AG04449 (cell line): ENCODE measurements around the gene MYD88.

Source experiments
- CTCF ChIA-PET: fragments of 350-600 bp; formaldehyde crosslinking; extraction: SDS; loops from one replicate; lab custom pipeline; 2021; ENCODE audit warnings: antibody characterized with exemption; lab: Yijun Ruan, JAX
- POLR2A ChIA-PET: fragments of 400-600, 350-600 bp; formaldehyde crosslinking; extraction: SDS; loops from one replicate; lab custom pipeline; 2020; ENCODE audit warnings: antibody characterized with exemption, inconsistent platforms; lab: Yijun Ruan, JAX
- DNase-seq: peaks from one replicate; pipeline ENCODE4 v3.0.0-alpha.2; 2010; ENCODE audit warnings: low read depth, low spot score
- H3K4me3 ChIP-seq: 2 replicates; pipeline ENCODE4 v1.5.1; 2011; ENCODE audit warnings: low read depth, mild to moderate bottlenecking, control low read depth, low read length
- TF ChIP-seq, protein P1 (sequence below): IDR thresholded peaks from one replicate; pipeline ENCODE4 v1.5.1; 2011; ENCODE audit warnings: mild to moderate bottlenecking, moderate library complexity, low read length, control low read depth, inconsistent platforms; ENCODE audit not compliant: insufficient read depth; ENCODE audit errors: missing control alignments

The MYD88 gene

DNA sequence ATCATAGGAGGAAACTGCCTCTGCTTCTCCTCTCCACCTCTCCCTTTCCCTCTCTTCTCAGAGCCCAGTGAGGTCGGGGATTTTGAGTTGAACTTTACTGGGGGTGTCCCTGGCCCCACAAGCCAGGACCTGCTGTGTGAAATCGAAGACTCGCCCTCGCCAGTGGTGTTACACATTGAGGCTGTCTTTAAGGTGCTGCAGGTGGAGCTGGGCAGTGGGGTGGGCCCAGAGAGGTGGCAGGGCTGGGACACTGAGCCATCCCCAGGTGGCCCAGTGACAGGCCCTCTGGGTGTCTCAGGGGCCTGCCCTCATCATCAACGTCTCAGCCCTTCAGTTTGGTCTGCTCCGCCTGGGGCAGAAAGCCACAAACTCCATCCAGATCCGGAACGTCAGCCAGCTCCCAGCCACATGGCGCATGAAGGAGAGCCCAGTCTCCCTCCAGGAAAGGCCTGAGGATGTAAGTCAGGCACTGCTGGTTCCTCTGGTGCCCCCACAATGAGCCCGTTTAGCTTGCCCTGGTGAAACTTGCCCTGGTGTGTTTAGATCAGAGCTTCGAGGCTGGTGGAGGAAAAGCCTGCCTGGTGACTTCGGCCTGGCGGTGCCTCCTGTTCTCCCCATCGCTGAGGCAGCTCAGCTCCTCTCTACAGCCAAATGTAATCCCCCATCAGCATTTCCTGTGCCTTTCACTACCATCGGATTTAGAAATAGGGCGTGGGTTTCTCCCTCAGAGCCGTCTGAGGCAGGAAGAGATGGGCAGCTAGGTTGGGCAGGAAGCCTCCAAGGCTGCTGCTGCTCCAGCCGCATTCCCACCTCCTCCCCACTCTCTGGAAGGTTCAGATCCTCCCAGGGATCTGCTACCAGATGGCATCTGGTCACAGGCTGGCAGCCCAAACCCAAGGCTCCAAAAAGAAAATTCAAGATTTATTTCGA, 40.8 kb upstream of the MYD88 start:
- DNase-seq: no peak
- TF ChIP-seq, protein P1, sequence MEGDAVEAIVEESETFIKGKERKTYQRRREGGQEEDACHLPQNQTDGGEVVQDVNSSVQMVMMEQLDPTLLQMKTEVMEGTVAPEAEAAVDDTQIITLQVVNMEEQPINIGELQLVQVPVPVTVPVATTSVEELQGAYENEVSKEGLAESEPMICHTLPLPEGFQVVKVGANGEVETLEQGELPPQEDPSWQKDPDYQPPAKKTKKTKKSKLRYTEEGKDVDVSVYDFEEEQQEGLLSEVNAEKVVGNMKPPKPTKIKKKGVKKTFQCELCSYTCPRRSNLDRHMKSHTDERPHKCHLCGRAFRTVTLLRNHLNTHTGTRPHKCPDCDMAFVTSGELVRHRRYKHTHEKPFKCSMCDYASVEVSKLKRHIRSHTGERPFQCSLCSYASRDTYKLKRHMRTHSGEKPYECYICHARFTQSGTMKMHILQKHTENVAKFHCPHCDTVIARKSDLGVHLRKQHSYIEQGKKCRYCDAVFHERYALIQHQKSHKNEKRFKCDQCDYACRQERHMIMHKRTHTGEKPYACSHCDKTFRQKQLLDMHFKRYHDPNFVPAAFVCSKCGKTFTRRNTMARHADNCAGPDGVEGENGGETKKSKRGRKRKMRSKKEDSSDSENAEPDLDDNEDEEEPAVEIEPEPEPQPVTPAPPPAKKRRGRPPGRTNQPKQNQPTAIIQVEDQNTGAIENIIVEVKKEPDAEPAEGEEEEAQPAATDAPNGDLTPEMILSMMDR: no peak
- ChIA-PET POLR2A (no interaction called here), CTCF (no interaction called here)
- H3K4me3 ChIP-seq: no peak overlapping the region

DNA sequence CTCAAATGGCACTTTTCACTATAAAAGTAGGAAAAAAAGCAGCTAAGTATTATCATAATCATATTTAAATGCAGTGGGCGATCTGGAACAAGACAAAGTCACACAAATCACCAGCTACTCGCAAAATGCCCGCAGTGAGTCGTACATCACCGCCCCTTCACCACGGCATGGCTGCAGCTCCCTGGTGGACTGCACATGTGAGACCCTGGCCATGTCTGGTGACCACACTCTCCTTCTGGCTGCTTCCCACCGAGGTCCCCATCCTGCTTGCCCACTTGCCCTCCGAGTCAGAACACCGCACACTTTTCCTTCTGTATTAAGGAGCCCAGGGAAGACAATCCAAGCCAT, 40.1 kb upstream of the MYD88 start:
- TF ChIP-seq, protein P1: no peak
- no peak for DNase-seq
- H3K4me3 ChIP-seq: no peak overlapping the region
- CTCF ChIA-PET: no interaction called here
- POLR2A ChIA-PET: no interaction called here

DNA sequence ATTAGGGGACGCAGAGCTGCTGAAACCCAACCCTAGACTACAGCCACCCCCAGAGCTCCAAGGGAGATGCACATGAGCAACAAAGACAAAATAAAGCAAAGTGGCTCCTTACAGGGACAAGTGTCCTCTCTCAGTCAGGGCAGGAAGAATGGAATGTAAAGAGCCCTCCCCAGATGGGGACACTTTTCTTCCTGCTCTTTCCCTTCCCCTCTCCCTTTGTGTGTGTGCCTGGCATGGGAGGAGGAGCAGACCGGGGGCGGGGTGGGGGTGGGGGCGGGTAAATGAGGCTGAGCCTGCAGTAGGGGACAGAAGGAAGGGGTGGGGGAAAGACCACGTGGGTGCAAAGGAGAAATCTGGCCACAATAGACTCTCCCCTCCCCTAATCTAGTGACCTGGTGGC, 38.9 kb upstream of the MYD88 start:
- TF ChIP-seq, protein P1: no peak
- no peak overlapping the region for H3K4me3 ChIP-seq
- ChIA-PET POLR2A (no interaction called here), CTCF (interaction anchor here (0.6 kb wide), 1 partner anchor 543 kb away, joined by 3 read pairs; no protein-coding TSS in a partner anchor)
- no peak for DNase-seq

DNA sequence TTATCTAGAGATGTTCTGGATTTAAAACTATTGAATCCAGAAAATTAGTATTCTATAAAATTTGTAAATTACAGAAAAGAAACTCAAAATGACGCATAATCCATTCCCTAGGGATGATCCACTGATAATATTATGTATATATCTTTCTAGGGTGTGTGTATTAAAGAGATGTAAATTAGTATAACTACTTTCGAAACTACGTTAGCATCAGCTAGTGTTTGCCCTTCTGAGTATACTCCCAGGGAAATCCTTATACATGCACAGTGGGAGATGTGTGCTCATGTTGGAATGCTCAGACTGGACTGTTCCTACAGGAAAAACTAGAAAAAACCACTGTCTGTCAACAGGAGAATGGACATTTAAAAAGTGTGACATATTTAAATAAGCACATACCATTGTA, 38.0 kb upstream of the MYD88 start:
- ChIA-PET CTCF (no interaction called here), POLR2A (no interaction called here)
- H3K4me3 ChIP-seq: no peak overlapping the region
- no peak for DNase-seq
- TF ChIP-seq, protein P1: no peak

DNA sequence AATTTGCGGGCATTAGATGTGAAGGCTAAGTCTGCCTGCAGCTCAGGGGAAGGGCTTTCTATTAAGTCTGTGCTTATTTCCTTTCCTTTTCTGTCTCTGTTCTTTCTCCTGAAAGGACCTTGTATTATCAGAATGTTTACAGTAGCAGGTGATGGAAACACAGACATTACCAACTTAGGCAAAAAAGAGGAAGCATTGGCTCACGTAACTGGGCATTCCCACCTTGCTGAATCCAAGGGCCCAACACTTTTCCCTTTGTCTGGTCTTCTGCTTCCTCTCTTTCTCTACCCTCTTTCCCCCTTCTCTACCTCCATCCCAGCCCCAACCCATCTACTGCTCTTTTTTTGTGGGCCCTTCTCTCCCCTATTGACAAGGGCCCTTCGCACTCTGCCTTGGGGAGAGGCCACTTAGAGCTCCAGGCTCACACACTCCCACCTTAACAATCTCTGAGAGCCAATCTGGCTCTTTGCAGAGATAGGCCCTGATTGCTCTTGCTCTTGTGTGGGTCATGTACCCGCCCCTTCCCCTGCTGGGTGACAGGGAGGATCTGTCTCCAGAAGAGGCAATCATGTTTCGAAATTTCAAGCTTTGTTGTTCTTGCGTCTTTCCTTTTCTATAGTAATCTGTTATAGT, 36.5 kb upstream of the MYD88 start:
- ChIA-PET CTCF (no interaction called here), POLR2A (no interaction called here)
- TF ChIP-seq, protein P1: no peak
- DNase-seq: no peak
- no peak overlapping the region for H3K4me3 ChIP-seq

DNA sequence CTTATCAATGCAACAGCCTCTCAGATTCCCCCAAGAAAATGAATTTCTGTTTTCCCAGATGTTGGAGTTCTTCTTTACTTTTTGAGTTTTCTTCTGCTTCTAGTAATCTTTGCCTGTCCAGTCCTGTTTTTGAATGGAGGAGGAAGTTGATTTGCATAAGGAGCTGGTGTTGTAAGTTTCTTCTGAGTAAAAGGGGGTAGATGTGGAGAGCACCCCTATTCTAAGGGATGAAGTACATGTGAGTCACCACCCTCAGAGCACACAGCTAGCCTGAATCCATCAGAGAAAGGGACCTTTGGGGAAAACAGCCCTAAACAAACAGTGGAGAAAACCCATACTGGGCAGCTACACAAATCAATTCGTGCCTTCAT, 36.0 kb upstream of the MYD88 start:
- TF ChIP-seq, protein P1: no peak
- POLR2A ChIA-PET: no interaction called here
- CTCF ChIA-PET: no interaction called here
- no peak for DNase-seq
- H3K4me3 ChIP-seq: no peak overlapping the region
